ENCODE data around the gene CDH12.

- no peak for TF ChIP-seq CTCF (IDR thresholded peaks at IDR 0.05; ENCODE audit: insufficient read depth, low read length, poor library complexity, severe bottlenecking)
- no peak for TF ChIP-seq EZH2phosphoT487 (conservative IDR thresholded peaks at IDR 0.05; ENCODE audit: low read length)
Measured at GRCh38 chr5:22432905-22433304, 420.2 kb downstream of the CDH12 start.
